ENCODE data around the gene SLC26A3.

- TF ChIP-seq CTCF (conservative IDR thresholded peaks at IDR 0.05; ENCODE audit: low read depth, low read length) (no peak), EZH2phosphoT487 (IDR thresholded peaks at IDR 0.05; ENCODE audit: borderline replicate concordance, low read length) (no peak), EZH2 (IDR thresholded peaks at IDR 0.05; ENCODE audit: low read length, unreplicated experiment) (no peak)
These were observed 24.7 kb downstream of the SLC26A3 start for GRCh38 chr7:107778283-107778682.

All from PC-3 (cell line).